DMS53 treated with DMSO at 0.1 percent for 48 hours (cell line): Measurements from ENCODE around the gene SEC61G.
A peak's percentile ranks its signal among the peaks of the same experiment; 100 is the strongest.

Experiments used
- DNase-seq: peaks from one replicate; lab custom pipeline; 2025; ENCODE audit not compliant: unreplicated experiment; lab: John Stamatoyannopoulos, UW

Gene SEC61G

GRCh38 chr7:54769203-54769602, 10.2 kb upstream of the SEC61G start:
- no peak for DNase-seq

GRCh38 chr7:54764861-54765260, 5.8 kb upstream of the SEC61G start:
- no peak for DNase-seq

- no peak for DNase-seq
These were observed 1.3 kb downstream of the SEC61G start for GRCh38 chr7:54757711-54758110.

- DNase-seq, result no peak
These were observed 9.8 kb downstream of the SEC61G start for GRCh38 chr7:54749200-54749599.

GRCh38 chr7:54747234-54747633, 11.8 kb downstream of the SEC61G start:
- DNase-seq, result no peak

GRCh38 chr7:54743580-54743979, 15.4 kb downstream of the SEC61G start:
- no peak for DNase-seq

- no peak for DNase-seq
These were observed 20.3 kb downstream of the SEC61G start for GRCh38 chr7:54738737-54739136.

- no peak for DNase-seq
These were observed 29.9 kb downstream of the SEC61G start for GRCh38 chr7:54729107-54729506.

- no peak for DNase-seq
These were observed 30.6 kb downstream of the SEC61G start for GRCh38 chr7:54728411-54728810.

GRCh38 chr7:54725255-54725654, 33.8 kb downstream of the SEC61G start:
- DNase-seq, result peak; percentile 21

GRCh38 chr7:54722502-54722901, 36.5 kb downstream of the SEC61G start:
- no peak for DNase-seq

GRCh38 chr7:54722026-54722425, 37.0 kb downstream of the SEC61G start:
- peak; percentile 13 for DNase-seq

- no peak for DNase-seq
These were observed 39.0 kb downstream of the SEC61G start for GRCh38 chr7:54719974-54720373.

- no peak for DNase-seq
These were observed 39.6 kb downstream of the SEC61G start for GRCh38 chr7:54719425-54719824.

GRCh38 chr7:54712820-54713219, 46.2 kb downstream of the SEC61G start:
- DNase-seq, result no peak

- no peak for DNase-seq
These were observed 47.0 kb downstream of the SEC61G start for GRCh38 chr7:54711900-54712595.

GRCh38 chr7:54709283-54709682, 49.7 kb downstream of the SEC61G start:
- no peak for DNase-seq

GRCh38 chr7:54705436-54705835, 53.6 kb downstream of the SEC61G start:
- peak; percentile 45 for DNase-seq

GRCh38 chr7:54704851-54705250, 54.2 kb downstream of the SEC61G start:
- DNase-seq, result no peak
